T-helper 2 cell (primary cell): ENCODE results near the gene FAM229B.
A peak's percentile ranks its signal among the peaks of the same experiment; 100 is the strongest.
"Not testable (repeated sequence)": the region's sequence is repeated elsewhere in the genome, so short reads cannot be mapped to it uniquely, and the experiment has no call there.

Source experiments
- DNase-seq, 5 experiments: peaks; one replicate each; pipeline versions ENCODE4 v3.0.0 to v3.0.0-alpha.2; 2012 to 2022
- total RNA-seq, 2 donors: gene quantifications; one replicate each; lab custom pipeline; 2026; lab: John Stamatoyannopoulos, UW

FAM229B gene, protein sequence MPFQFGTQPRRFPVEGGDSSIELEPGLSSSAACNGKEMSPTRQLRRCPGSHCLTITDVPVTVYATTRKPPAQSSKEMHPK
- total RNA-seq = 0.94 to 1.7 reads per million in 2 donors

DNA sequence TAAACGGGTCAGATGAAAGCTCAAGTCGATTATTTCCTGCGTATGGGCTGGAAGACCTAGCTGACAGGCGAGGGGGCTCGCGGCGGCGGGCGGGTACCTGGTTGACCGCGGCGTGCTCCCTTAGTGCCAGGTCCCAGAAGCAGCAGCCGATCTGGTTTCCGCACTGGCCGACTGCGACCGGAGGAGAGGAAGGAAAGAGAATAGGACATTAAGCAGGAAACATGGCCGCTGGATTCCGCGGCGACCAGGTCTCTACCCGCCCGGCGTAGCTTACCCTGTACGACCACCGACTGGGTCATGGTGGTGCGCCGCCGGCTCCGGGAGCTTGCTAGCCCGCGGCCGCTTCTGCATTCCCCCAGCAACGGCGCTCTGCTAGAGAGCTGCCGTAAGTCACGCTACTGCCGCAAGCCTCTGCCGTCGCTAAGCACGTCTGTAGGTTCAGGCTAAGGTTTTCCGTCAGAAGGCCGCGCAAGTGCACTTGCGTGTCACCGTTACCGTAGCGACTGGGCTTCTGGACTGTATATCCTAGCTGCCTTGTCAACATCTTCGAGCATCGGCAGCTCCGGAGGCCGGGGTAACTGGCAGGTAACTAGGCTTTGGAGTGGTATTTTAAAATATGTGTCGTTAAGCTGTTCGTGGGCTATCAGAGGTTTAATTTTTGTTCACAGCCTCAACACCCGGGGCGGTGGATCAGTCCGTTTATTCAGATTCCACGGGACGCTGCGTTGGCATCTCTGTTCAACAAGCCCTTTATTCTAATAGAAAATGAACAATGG, at the start of gene FAM229B, which contains the start of gene TUBE1:
Gene FAM229B, plus strand, starts transcription at position 456 of the 776 bp plus-strand sequence. CDS start 11,693 bp downstream, outside the sequence.
Gene TUBE1, minus strand, starts transcription at position 347 of the 776 bp plus-strand sequence. Its CDS starts 48 bp downstream, at position 299.
- peak; percentile 70 to 98 (median 86) for DNase-seq

DNA sequence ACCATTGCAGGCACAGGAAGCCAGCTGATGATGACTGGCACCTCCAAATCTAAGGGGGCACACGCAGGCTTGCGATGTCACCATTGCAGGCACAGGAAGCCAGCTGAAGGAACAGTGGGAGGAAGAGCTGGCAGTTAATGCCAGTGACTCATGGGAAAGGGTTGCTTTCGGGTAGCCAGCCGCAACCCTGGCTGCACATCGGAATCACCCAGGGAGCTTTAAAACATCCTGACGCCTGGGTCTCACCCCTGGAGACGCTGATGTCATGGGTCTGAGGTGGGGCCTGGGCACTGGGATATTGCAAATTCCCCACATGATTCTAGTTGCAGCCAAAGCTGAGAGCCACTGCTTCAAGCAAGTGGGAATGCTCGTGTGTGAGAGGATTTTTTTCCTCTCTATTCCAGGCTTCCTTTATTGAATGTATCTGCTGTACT, 49.6 kb upstream of the FAM229B start:
- DNase-seq = no peak

DNA sequence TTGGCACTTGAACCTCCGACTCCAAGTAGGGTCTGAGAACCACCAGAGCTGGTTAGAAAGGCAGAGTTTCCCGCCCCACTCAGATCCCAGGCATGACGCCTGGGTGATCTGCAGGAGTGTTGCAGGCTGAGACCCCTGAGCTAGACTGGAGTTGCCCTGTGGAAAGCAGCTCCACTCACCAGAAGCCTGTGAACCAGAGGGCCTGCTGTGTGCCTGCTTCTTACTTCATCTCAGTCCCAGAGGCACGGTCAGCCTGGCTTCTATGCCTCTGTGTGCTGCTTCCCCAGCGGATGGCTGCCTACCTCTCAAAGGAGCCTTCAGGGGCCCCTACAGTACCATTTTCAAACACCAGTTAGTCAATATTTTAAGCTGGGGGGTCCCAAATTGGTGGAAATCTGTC, 49.1 kb upstream of the FAM229B start:
- no peak for DNase-seq

DNA sequence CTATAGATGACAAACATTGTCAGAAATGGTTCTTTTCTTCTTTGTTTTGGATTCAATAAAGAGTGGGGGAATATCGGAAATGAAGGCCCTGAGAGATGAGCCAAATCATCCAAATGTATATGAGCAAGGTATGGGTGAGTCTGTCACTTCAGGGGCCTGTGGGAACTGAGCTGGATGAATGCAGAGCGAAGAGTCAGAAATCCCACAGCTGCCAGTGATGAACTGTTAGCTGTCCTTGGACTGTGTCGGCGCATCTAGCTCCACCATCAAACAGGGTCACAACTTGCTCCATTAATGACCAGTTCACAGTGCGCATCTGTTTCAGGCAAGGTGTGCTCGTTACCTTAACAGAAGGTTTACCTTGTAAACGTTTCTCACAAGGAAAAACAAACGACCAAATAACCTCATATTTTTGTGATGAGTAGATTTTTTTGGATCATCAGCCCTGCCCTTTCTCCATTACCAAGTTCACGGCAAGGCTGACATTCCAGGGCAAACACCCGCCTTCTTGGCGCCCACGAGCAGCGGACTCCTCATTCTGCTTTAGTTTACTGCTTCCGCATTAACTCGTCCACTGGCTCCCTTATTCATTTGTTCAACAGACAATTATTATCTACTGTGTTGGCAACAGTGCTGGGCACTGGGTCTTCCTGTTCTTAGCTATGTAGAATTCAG, 48.5 kb upstream of the FAM229B start:
- DNase-seq = no peak

DNA sequence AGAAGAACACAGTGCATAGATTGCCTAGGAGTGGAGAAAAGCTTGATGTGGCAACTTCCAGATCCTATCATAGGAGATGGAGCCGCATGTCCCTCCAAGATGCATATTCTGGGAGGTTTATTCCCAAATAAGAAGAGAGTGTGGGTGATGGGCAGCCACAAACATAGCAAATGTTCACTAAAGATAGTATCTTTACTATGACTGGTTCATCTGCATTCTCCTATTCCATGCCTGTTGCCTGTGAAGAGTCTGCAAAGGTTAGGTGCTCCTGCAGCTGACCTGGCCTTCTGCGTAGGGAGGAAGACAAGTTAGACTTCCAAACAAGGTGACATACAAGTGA, 48.0 kb upstream of the FAM229B start:
- DNase-seq = no peak

DNA sequence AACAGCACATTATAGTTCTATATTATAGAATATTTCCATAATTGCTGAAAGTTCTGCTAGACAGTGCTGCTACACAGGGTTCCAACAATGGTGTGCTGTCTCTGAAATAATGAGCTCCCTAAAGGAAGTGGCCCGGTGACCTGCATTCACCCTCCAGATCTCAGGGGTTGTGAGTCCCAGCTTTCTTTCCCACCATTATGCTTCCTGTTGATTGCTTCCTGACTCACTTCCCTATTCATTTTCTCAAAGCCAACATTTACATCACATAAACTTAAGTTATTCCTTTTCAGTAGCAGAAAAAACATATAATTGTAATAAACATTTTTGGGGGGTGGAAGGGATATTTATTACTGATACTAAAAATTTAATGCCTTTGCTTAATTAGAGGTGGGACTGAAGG, 46.4 kb upstream of the FAM229B start:
- no peak for DNase-seq

DNA sequence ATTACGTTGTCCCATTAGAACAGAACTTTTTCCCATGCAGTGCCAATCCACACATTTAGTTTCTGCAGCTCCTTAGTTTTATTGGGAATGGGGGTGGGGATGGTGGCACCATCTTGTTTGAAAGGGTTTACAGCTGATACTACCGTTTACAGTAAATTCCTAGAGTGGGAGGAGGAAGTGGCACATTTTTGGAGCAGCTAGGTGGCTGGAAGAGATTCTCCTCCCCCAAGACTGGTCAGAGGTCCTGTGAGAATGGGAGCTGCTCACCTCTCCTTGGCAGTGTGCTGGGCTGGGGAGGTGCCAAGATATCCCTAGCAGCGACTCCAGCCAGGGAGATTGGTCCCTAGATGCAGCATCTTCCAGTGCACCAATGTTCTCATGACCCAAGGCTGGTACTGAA, 45.9 kb upstream of the FAM229B start:
- DNase-seq = no peak

DNA sequence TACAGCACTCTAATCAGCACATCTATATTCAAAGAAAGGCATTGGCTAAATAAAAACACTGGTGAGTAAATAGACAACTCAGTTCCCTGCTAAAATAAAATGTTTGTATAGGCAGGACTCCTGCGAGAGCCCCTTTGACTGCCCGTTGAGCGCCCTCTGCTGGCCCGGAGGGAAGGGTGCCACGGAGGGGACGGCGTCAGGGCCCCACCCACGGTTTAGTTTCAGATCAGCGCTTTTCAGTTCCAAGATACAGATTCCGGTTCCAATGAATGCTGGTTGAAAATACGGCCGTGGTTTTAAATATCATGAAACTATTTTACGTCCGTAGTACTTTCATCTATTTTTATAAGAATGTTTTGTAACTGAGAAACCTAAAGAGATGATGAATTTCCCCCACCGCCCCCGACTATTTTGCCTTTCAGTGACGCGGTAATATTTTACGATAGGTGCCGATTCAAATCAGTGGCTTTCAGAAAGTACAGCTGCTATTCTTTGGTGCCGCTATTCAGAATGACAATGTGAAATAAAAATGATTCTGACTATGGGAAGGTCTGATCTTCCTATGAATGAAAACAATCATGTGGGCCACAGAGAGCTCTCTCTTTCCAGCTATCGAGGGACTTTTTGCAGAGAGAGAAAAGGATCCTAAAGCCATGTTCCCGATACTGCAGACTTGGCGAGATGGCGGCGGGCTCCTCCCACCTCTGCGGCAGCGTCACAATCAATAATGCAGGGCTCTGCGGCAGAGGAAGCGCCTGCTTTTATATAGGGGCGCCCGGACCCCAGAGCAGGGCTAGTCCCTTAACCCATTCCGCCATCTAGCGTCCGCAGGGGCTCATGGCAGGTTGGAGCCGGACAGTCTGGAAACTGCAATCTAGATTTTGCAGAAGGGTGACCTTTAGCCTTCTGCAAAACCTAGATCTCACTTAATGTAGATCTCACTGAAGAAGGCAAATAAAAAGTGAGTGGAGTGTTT, 44.1 kb upstream of the FAM229B start:
- DNase-seq = peak; percentile 79 to 95 (median 86)

DNA sequence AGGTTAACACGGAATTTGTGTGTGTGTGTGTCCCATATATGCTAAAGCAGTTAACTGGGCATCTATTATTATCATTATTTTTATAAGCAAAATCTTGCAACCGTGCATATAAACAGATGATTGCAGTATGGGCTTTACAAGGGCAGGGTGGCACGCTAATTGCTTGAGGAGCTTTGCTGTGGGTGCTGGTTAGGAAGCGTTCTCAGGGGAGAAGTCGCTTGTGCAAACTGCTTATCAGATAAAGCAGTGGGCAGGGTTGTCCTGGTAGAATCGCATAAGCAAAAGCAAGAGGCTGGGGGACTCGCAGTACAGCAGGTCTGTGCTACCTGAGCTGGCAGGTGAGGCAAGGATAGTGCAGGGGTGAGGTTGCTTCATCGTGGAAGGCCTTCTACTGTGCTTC, 43.2 kb upstream of the FAM229B start:
- DNase-seq = peak in 1 of 5 experiments; percentile 60

DNA sequence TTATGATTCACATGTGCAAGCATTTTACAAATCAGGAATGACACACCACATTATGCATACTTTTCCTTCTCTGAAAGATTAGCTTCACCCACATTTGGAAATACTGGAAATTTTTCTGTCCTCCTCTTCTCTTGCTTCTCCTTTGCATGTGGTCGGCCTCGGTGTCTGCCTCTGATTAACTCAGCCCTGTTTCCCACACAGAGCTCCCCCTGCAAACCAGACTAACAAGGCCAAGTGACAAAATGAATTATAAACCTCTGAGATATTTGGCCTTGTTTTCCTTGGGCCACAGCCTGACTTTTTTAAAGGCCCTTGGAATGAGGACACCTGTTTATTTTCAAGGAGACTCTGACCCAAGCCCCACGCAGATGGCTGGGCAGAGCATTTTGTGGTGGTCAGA, 42.5 kb upstream of the FAM229B start:
- DNase-seq = no peak

DNA sequence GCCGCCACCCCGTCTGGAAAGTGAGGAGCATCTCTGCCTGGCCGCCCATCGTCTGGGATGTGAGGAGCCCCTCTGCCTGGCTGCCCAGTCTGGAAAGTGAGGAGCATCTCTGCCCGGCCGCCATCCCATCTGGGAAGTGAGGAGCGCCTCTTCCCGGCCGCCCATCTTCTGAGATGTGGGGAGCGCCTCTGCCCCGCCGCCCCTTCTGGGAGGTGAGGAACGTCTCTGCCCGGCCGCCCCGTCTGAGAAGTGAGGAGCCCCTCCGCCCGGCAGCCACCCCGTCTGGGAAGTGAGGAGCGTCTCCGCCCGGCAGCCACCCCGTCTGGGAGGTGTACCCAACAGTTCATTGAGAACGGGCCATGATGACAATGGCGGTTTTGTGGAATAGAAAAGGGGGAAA, 39.9 kb upstream of the FAM229B start:
- DNase-seq = not testable (repeated sequence)

DNA sequence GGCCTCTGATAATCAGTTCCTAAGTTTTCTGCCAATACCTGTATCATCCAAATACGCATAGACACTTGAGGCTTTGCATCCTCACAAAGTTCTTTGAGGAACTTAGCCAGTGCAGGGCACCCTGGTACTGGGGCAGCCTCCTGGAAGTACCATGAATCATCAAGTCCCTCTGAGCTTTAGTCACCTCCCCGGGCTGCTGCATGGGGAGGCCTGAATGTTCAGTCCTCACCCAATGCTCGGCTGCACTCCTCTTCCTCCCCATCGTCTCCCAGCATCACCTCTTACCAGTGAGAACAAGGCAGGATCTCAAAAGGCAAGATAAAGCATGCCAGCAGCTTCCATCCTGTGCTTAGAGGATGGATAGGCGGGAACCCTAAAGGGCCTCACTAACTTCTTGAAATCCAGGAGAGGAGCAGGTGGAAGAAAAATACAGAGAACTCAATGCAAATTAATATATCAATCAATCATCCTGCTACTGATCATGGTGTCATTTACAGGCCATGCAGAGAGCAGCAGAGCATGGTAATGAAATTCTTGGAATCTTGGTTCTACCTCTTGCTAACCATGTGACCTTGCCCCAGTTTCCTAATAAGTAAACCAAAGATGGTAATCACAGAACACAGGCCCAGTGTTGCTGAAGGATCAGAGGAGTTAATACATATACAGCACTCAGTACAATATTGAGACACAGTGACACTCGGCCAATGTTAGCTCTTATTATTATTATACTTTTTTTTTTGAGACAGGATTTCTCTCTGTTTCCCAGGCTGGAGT, 38.2 kb upstream of the FAM229B start:
- DNase-seq = no peak

DNA sequence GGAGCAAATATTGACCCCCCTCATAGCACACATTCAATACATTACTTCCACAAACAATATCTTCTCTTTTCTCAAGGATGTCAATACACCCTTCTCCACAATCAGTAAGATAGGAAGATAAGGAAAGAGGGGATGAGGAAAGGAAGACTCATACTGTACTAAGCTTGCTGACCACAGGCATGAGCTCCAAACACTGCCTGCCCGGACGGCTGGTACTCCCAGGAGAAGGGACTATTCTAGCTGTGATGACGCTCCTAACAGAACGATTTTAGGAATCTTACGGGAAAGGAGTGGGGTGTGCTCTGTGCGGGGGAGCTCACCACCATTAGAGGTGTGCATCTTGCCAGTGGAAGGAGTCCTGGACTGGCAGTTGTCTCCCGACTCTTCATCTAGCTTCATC, 37.4 kb upstream of the FAM229B start:
- DNase-seq = no peak

DNA sequence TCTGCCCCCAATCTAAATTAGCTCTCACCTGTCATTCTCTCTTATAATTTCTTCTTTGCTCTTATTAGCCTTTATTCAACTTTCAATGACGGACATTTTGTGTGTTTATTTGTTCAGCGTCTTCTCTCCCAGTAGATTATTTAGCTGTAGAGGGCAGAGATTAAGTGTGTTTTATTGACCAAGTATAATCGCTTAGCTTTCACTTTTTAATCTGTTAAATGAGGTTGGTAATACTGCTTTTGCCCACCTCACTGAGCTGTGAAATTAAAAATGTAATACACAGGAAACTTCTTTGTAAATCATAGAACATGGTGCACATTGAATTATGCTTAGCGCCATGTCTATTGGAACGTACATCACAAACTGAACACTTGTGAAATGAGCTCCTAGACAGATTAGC, 37.0 kb upstream of the FAM229B start:
- DNase-seq = no peak

DNA sequence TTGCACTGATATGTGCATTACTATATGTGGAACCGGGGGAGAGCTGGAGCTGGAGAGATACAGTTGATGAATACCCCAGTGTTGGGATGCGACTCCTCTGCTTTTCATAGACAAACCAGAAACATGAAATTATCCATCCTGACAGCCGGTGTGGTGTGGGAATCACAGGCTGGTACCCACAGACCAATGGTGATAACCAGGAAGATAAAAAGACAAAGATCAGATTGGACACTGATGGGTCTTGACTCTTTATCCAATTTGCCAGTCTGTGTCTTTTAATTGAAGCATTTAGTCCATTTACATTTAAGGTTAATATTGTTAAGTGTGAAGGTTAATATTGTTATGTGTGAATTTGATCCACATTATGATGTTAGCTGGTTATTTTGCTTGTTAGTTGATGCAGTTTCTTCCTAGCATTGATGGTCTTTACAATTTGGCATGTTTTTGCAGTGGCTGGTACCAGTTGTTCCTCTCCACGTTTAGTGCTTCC, 36.1 kb upstream of the FAM229B start:
- not testable (repeated sequence) for DNase-seq

DNA sequence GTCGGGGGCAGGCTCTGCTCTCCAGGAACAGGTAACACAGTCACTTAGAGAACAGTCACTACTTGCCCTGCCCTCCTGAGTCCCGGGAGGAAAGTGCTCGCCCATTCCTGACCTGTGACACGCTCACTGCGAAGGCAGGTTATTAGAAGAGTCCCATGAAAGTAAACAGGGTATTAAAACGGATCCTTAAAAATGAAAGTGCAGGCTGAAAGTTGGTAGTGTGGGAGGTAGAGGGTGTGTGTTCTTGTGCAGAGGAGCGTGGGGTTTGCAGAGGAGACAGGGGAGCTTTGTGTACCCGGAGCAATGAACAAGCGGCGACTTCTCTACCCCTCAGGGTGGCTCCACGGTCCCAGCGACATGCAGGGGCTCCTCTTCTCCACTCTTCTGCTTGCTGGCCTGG, 33.4 kb upstream of the FAM229B start, which contains the start of gene CCN6:
Gene CCN6, plus strand, starts transcription at position 104 of the 400 bp plus-strand sequence. Its CDS starts 254 bp downstream, at position 358.
- no peak for DNase-seq

DNA sequence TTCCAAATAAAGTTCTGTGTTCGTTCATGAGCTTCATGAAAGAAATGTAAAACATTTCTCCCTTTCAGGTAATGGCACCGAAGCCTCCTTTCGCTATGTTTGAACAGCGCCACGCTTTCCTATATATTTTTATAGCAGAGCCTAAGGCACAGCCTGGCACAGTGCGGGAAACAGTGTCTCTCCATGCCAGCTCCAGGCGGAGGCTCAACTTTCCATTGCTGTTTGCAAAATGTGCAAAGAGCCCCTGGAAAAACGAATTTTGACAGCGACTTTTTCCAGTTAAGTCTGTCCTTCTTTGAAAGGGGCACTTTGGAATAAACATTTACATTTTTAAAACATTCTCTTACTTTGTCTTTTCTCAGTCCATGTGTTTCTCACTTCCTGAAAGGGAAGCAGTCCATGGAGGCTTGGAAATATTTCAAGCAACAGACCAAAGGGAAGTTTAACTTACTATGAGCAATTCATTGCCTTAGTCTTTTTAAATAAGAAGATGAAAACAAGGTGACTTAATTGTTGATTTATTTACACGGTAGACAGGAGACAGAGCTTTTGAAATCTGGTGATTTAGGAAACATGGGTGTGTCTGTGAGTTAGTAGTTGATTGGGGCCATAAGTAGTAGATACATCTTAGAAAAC, 32.7 kb upstream of the FAM229B start:
- DNase-seq = no peak

DNA sequence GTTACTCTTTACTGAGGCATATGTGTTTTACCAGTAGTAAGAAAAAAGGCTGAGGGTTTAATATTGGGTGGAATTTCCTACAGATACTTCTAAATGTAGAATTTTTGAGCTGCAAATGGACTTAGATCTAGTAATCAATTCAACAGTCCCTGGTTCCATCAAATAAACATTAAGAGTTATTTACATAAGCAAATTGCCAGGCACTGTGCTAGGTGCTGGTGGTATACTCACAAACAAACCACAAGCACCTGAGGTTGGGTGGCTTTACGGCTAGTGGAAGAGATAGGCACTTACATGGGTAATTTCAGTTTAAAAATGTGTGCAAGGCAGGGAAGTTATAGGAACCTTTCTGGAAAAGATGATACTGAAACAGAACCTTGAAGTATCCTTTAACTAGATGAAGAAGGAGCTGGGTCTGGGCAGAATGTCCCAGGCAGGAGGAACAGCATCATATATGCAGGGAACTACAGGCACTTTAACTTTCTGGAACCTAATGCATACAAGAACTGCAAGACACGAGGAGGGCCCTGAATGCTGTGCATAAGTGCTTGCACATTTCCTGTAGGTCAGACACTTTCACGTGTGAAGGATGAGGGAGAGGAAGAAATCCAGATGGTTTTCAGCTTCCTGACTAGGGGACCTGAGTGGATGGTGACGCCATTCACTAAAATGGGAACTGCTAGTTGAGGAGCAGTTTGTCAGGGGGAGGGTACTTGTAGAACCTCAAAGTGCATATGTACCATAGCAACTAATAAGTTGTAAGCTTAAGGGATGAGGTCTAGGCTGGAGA, 29.0 kb upstream of the FAM229B start:
- no peak for DNase-seq

DNA sequence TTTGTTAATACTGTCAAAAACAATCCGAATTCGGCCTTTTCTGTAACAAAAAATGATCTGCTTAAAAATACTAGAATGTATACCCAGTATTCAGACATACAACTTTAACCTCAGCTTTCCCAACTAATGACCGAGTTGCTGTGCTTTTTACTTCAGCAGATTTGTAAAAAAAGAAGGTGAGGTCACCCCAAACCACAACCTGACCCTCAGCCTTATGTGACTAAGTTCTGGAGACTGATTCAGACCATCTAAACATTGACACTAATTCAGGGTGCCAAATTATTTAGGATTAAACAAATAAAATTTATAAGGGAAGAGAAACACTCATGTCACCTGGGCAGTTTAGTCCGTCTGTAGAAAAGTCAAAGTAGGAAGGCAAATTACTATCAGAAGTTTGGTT, 25.8 kb upstream of the FAM229B start:
- DNase-seq = no peak

DNA sequence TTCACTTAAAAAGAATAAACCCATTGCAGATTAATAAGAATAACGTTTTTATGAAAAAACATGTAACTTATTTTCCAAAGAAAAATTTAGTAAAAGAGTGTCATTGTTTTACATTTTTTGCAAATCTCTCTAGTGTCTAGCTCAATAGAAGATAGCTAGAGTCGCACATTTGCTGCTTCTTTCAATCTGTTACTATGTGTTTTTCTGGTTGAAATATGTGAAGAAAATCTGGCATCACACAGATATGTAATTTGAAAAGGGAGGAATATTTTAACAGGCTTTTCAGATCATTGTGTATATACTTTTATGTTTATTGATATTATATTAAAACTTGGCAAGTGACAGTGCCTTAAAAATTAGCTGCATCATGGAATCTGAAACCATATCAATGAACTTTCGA, 24.4 kb upstream of the FAM229B start:
- no peak for DNase-seq
